Measurements from ENCODE around the gene LRBA.
A peak's percentile ranks its signal among the peaks of the same experiment; 100 is the strongest.
"Not testable (repeated sequence)": the region's sequence is repeated elsewhere in the genome, so short reads cannot be mapped to it uniquely, and the experiment has no call there.

The LRBA gene

GRCh38 chr4:150942539-150942938, 72.5 kb downstream of the LRBA start:
- no peak for DNase-seq (ENCODE audit: low spot score)

DNA sequence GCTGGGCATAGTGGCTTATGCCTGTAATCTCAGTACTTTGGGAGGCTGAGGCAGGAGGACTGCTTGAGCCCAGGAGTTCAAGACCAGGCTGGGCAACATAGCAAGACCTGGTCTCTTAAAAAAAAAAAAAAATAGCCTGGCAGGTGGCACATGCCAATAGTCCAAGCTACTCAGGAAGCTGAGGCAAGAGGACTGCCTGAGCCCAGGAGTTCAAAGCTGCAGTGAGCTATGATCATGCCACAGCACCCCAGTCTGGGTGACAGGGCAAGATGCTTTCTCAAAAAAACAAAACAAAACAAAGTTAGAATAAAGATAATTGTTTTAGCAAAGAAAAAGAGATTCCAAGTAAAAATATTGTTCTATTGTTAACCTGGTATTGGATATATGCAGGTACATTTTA, 75.0 kb downstream of the LRBA start:
- no peak for DNase-seq (ENCODE audit: low spot score)

GRCh38 chr4:150939530-150939929, 75.6 kb downstream of the LRBA start:
- DNase-seq (ENCODE audit: low spot score), result no peak

DNA sequence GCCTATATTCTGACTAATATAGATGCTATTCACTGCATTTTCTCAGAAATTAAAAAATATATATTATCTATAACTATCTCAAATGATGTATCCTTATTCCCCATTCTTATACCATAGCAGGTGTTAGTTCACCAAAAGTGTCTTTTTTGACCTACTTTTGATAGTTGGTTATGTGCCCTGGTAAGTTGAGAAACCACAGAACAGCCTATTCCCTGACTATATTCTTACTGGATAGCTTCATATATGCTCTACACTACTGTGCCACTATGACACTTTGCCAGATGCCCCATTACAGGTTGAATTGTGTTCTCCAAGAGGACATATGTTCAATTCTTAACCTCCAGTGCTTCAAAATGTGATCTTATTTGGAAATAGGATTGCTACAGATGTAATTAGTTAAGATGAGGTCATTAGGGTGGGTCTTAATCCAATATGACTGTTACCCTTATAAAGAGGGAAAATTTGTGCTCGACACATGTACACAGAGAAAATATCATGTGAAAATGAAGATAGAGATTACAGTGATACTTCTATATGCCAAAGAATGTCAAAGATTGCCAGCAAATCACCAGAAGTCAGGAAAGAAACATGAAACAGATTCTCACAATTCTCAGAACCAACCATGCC, 76.1 kb downstream of the LRBA start:
- DNase-seq (ENCODE audit: low spot score), result no peak

DNA sequence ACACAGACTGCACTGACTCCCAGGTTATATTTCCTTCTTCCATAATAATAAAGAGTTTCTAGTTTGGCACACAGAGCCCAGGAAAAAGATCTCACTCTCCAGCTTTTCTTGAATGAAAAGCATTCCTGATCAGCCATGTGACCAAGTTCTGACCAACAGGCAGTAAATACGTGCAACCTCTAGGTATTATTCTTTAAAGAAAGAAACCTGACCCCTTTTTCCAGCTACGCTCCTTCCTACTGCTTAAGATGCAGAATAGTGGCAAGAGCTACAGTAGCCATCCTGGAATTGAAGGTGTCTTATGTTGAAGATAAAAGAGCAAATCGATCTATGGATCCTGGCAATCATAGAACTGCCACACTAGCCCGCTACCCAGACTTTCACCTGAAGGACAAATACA, 76.7 kb downstream of the LRBA start:
- DNase-seq (ENCODE audit: low spot score), result no peak

DNA sequence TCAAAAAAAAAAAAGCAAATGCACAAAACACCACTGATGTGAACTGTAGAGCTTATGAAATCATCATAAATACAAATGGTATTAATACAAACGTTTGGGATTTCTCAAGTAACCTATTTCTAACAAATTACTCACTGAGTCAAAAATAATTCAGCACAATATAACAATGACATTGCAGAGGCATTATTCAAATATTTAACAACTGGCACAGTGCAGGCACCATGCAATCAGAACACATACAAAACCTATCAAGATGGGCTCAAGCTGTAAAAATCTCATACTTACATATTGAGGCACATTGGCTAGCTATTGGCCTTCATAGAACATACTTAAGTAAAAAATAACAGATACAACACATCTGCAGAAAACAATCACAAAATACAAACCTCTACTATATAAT, 81.1 kb downstream of the LRBA start:
- no peak for DNase-seq (ENCODE audit: low spot score)

DNA sequence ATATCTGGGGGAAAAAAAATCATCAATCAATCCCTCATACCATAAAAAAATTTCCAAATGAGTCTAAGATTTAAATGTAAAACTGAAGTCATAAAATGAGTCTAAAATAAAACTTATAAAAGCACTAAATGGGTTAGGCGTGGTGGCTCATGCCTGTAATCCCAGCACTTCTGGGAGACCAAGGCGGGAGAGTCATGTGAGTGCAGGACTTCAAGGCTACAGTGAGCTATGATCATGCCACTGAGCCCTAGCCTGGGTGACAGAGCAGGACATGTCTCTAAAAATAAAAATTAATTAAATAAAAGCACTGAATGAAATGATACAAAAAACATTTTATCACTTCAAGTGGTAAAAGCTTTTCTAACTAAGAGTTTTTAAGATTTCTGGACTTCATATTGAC, 83.3 kb downstream of the LRBA start:
- no peak for DNase-seq (ENCODE audit: low spot score)

GRCh38 chr4:150931005-150931404, 84.1 kb downstream of the LRBA start:
- DNase-seq (ENCODE audit: low spot score), result no peak

DNA sequence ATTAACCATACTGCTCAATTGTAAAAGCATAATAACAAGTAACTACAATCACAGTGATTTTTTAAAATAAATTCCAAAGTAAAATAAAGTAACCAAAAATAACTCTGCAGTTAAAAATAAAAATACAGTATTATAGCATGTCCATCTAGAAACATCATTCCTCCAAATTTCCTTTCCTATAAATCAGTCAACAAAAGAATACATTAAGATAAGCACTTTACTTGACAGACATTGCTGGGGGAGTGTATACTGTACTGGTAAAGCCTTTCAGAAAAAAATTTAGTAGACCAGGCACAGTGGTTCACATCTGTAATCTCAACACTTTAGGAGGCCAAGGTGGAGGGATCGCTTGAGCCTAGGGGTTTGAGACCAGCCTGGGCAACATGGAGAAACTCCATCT, 91.1 kb downstream of the LRBA start:
- no peak for DNase-seq (ENCODE audit: low spot score)

DNA sequence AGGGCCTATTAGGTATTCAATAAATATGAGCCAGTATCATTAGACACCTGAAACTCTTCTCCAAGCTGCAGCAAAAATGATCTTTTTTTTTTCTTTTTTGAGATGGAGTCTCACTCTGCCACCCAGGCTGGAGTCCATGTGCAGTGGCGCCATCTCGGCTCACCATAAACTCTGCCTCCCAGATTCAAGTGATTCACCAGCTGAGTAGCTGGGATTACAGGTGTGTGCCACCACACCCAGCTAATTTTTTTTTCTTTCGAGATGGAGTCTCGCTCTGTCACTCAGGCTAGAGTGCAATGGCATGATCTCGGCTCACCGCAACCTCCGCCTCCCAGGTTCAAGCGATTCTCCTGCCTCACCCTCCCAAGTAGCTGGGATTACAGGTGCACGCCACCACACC, 93.6 kb downstream of the LRBA start:
- DNase-seq (ENCODE audit: low spot score), result not testable (repeated sequence)

DNA sequence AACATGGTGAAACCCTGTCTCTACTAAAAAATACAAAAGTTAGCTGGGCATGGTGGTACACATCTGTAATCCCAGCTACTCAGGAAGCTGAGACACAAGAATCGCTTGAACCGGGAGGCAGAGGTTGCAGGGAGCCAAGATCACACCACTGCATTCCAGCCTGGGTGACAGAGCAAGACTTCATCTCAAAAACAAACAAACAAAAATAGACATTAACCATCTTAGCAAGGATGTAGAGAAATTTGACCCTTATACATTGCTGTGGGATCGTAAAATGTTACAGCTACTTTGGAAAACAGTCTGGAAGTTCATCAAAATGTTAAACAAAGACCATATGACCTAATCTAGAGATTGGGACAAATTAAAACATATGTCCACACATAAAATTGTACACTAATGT, 96.5 kb downstream of the LRBA start:
- DNase-seq (ENCODE audit: low spot score), result not testable (repeated sequence)

DNA sequence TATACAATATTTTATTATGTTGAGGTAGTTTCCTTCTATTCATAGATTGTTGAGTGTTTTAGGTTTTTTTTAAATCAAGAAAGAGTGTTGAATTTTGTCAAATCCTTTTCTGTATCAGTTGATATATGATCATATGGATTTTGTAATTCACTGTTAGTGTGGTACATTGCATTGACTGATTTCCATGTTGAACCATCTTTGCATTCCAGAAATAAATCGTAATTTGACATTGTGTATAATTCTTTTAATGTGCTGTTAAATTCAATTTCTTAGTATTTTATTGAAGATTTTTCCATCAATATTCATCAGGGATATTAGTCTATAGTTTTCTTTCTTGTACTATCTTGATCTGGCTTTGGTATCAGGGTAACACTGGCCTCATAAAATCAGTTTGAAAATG, 103.8 kb downstream of the LRBA start:
- DNase-seq (ENCODE audit: low spot score), result no peak

DNA sequence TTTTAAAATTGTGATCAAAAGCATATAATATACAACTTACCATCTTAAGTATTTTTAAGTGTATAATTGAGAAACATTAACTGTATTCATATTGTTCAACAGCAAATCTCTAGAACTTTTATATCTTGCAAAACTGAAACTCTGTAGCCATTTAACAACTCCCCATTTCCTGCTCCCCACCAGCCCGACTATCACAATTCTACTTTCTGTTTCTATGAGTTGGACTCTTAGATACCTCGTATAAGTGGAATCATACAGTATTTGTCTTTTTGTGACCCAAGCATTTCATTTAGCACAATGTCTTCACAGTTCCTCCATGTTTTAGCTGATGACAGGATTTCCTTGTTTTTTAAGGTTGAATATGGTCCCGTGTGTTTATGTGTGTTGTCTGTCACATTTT, 106.0 kb downstream of the LRBA start:
- no peak for DNase-seq (ENCODE audit: low spot score)

- no peak for DNase-seq (ENCODE audit: low spot score)
Observed at GRCh38 chr4:150906987-150907633, 108.0 kb downstream of the LRBA start.

DNA sequence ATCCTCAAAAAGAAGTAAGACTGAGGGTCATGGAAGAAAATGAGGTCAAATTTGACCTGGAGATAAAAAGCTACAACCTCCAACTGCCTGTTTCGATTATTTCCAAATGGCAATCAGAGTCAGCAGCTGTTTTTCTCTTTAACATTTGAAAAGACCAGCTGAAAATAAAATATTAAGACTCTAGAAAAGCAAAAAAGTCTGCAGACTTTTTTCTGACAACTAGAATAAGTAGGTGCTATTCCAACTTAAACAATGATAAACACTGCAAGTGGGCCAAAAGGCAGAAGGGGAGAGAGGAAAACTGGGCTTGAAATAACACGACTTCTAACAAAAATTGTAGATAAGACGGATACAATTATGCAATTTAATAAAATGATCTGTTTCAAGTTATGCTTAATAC, 110.4 kb downstream of the LRBA start:
- no peak for DNase-seq (ENCODE audit: low spot score)

DNA sequence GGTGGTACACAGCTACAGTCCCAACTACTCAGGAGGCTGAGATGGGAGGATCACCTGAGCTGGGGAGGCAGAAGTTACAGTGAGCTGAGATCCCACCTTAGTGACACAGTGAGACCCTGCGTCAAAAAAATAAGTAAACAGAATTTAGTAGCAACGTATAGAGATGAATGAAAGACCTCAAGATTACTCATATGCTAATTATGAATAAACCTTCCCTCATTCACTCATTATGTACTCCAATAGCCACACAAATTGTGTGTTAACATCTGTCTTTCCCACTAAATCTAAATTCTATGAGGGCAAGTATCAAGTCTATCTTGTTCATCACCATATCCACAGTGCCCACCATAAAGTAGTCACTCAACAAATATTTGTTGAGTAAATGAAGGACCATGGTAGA, 111.5 kb downstream of the LRBA start:
- DNase-seq (ENCODE audit: low spot score), result no peak

DNA sequence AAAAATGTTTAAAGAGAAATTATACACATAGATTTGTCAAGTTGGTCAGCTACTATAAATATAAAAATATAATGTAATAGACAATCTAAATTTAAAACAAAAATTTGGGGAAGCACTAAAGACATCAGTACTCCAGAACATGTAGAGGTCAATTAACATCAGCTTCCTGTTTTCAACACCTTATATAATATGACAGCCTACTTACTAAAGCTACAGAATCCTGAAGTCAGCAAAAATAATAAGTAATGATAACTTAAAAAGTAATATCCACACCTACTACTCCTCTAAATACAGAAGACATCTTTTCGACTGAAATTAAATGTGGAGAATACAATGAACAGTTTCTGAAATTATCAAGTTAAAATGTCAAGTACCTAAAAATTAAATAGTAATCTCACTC, 118.6 kb downstream of the LRBA start:
- no peak for DNase-seq (ENCODE audit: low spot score)

- no peak for DNase-seq (ENCODE audit: low spot score)
Observed at GRCh38 chr4:150890246-150890645, 124.8 kb downstream of the LRBA start.

DNA sequence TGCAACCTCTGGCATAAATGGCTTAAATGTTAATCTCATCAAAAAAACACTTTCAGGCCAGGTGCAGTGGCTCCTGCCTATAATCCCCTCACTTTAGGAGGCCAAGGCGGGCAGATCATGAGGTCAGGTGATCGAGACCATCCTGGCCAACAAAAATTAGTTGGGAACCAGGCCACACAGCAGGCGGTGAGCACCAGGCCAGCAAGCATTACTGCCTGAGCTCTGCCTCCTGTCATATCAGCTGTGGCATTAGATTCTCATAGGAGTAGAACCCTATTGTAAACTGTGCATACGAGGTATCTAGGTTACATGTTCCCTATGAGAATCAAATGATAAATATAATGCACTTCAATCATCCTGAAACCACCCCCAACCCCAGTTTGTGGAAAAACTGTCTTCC, 125.8 kb downstream of the LRBA start:
- no peak for DNase-seq (ENCODE audit: low spot score)

DNA sequence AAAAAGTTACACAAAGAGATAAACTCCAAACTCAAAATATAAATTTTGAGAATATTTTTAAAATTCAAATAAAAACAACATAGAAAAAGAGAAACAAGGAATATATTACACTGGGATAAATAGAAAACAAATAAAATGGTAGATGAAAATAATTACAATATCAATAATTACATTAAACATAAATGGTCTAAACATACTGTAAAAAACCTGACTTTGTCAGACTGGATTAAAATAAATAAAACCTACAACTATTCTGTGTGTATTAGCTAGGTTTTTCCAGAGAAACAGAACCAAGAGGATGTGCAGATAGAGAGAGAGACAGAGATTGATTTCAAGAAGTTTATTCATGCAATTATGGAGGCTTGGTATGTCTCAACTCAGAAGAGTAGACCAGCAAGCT, 126.5 kb downstream of the LRBA start:
- no peak for DNase-seq (ENCODE audit: low spot score)

DNA sequence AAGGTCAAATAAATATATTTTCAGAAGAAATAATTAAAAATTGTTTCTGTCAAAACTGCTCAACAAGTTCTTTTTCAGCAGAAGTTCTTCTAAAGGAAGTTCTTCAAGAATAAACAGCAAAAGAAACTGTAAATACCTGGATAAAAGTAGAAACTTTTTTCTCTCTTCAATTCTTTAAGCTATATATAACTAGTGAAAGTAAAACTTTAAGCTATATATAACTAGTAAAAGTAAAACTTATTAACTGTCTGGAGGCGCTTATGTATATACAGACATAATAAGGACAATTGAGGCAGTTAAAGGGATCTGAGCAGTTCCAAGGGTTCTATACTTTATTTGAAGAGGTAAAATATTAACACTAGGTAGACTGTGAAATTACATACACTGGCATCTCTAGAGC, 126.9 kb downstream of the LRBA start:
- no peak for DNase-seq (ENCODE audit: low spot score)

- DNase-seq (ENCODE audit: low spot score), result peak; percentile 6
Observed at GRCh38 chr4:150886597-150886996, 128.5 kb downstream of the LRBA start.

GRCh38 chr4:150884625-150885024, 130.5 kb downstream of the LRBA start:
- DNase-seq (ENCODE audit: low spot score), result no peak

DNA sequence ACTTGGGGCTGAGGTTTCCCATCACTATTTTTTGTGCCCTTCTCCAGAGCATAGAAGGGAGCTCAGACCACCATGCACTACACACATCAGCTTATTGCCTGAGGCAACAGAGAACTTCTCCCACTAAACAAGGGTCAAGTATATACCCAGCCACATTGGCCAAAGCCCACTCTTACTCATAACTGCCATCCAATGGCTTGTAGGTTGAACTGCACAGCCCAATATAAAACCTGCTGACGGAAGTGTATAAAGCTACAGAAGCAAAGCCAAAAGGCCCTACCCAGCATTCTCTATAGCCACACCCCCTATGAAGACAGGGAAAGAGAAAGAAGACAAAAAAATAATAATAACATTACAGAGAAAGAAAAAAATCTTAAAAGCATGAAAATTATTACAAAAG, 139.7 kb downstream of the LRBA start:
- no peak for DNase-seq (ENCODE audit: low spot score)

Measured in AG08395 (cell line).